Thyroid gland (tissue), 4 donors: ENCODE results near the gene CNDP2. TPM values are rescaled to one million over a fixed set of nuclear protein-coding genes. Genes with fewer than 3 reads are reported as not detected.

Experiments used
- DNase-seq, 2 donors: peaks; one replicate each; pipeline ENCODE4 v3.0.0-alpha.2; 2019
- H3K27ac ChIP-seq, 3 donors: fragments of 200-600 bp; sonication (generic); 1 replicate in 2 of 3; 2 replicates in 1 of 3; pipeline ENCODE4 v1.5.1; 2016 to 2019; ENCODE audit warnings: mild to moderate bottlenecking in 1 of 3, moderate library complexity in 1 of 3
- H3K27me3 ChIP-seq: fragments of 200-600 bp; sonication (generic); one replicate; pipeline ENCODE4 v1.5.1; 2019
- H3K36me3 ChIP-seq, 2 donors: fragments of 200-600 bp; sonication (generic); one replicate each; pipeline ENCODE4 v1.5.1; 2016 to 2019
- H3K4me1 ChIP-seq, 2 donors: fragments of 200-600 bp; sonication (generic); one replicate each; pipeline ENCODE4 v1.5.1; 2017 to 2019
- H3K4me3 ChIP-seq, 3 donors: fragments of 200-600 bp; sonication (generic); replicated peaks in 1 of 3; 1 replicate in 2 of 3; 2 replicates in 1 of 3; pipeline ENCODE4 v1.5.1; 2016; ENCODE audit warnings: mild to moderate bottlenecking in 1 of 3
- H3K9me3 ChIP-seq: fragments of 200-600 bp; sonication (generic); one replicate; pipeline ENCODE4 v1.5.1; 2017
- POLR2A ChIP-seq, 2 donors: fragments of 450-650 bp; IDR thresholded peaks; one replicate each; pipeline ENCODE4 v1.6.1; 2017; ENCODE audit warnings: antibody characterized with exemption in 2 of 2, mild to moderate bottlenecking in 2 of 2, moderate library complexity in 1 of 2
- WGBS, 2 donors: methylation state at CpG; one replicate each; pipeline ENCODE4 v1.1.5; 2017; 5-methylcytosine and 5-hydroxymethylcytosine counted together
- intact Hi-C: fragments of 100-400 bp; cut with DNase I; formaldehyde crosslinking; loops from one replicate; pipeline ENCODE4 v1.15.1; 2023
- total RNA-seq, 4 donors: library from RNA; depleted of rRNA; stranded (reverse); fragments of >200 nt; gene quantifications; one replicate each; pipeline ENCODE4 v1.2.3, GENCODE V29; 2016
- TF ChIP-seq, protein P1 (sequence below), 6 experiments: fragments of 200-600 bp in 3 of 6; fragments of 450-650 bp in 3 of 6; sonication (generic) in 3 of 6; IDR thresholded peaks; one replicate each; pipeline ENCODE4 v1.5.1; 2016 to 2019; ENCODE audit warnings: antibody characterized with exemption in 6 of 6, mild to moderate bottlenecking in 2 of 6, inconsistent platforms in 1 of 6, moderate library complexity in 1 of 6

CNDP2 gene
- total RNA-seq, 4 donors from 2014 or later = 249 to 437 (median 301) TPM

DNA sequence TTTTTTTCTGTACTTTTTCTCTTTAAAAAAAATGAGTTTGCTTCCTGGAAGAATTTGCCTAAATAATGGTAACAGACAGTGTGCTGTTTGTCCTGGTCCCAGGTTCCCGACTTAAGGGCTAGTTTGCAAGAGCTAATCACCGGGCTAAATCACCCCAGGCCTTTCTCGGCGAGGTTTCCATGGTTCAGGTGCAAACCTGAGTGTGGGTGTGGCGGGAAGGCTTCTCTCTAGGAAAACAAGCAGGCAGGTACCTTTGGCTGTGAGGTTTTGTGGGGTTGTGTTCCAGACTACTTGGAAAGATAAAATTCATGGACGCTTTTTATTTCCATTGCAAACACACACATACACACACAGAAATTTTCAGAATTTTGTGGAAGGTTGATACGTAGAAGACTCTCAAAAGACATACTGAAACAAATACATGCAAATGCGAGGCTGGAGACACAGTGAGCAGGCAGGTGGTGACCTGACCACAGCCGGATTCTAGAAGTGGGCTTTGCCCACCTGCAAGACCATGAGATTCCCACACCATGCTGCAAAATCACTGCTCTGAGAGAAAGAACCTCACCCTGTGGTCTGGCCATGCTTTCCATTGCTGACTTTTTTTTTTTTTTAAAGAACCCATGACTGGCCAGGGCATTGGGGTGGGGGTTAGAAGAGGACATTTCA, 39.0 kb downstream of the CNDP2 start:
- H3K27ac ChIP-seq = no peak overlapping the region
- no peaks in the 10 kb centered on the region for H3K4me1 ChIP-seq
- DNase-seq = no peak
- H3K9me3 ChIP-seq = no peaks in the 10 kb centered on the region
- TF ChIP-seq, protein P1, sequence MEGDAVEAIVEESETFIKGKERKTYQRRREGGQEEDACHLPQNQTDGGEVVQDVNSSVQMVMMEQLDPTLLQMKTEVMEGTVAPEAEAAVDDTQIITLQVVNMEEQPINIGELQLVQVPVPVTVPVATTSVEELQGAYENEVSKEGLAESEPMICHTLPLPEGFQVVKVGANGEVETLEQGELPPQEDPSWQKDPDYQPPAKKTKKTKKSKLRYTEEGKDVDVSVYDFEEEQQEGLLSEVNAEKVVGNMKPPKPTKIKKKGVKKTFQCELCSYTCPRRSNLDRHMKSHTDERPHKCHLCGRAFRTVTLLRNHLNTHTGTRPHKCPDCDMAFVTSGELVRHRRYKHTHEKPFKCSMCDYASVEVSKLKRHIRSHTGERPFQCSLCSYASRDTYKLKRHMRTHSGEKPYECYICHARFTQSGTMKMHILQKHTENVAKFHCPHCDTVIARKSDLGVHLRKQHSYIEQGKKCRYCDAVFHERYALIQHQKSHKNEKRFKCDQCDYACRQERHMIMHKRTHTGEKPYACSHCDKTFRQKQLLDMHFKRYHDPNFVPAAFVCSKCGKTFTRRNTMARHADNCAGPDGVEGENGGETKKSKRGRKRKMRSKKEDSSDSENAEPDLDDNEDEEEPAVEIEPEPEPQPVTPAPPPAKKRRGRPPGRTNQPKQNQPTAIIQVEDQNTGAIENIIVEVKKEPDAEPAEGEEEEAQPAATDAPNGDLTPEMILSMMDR (IDR thresholded peaks at IDR 0.05) = no peak
- no peak for TF ChIP-seq POLR2A (IDR thresholded peaks at IDR 0.05)
- 71 to 84% methylated on average over 9 of the region's 9 CpGs for WGBS, 2 donors
- H3K36me3 ChIP-seq = no peaks in the 10 kb centered on the region
- H3K27me3 ChIP-seq = no peaks in the 10 kb centered on the region
- no peak overlapping the region for H3K4me3 ChIP-seq
- intact Hi-C loops = no loop called here

DNA sequence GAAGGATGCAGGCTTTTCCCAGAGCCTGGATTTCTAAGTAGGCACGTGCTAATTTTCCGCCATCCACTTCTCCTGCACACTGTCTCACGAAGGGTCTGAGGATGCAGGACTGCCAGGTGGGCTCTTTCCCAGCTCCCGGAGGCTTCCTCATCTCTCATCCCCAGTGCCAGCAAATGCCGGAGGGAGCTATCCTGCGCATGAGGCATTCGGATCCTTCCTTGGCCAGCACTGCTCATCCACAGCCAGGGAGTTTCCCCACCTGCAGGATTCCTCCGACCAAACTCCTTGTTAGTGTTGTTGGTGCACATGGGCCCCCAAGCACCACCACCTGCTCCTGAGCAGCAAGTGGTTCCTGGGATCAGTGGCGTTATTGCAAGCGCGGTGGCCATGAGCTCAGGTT, 43.1 kb downstream of the CNDP2 start:
- Histone ChIP-seq H3K4me3 (no peak overlapping the region), H3K27me3 (no peaks in the 10 kb centered on the region), H3K27ac (no peak overlapping the region), H3K4me1 (peaks cover 0 to 4% of the 10 kb centered on the region in 2 donors), H3K36me3 (no peaks in the 10 kb centered on the region), H3K9me3 (no peaks in the 10 kb centered on the region)
- no peak for TF ChIP-seq POLR2A (IDR thresholded peaks at IDR 0.05)
- TF ChIP-seq, protein P1 (IDR thresholded peaks at IDR 0.05) = no peak
- WGBS, 2 donors = 93 to 94% methylated on average over 11 of the region's 11 CpGs
- DNase-seq = no peak
- intact Hi-C loops = no loop called here

DNA sequence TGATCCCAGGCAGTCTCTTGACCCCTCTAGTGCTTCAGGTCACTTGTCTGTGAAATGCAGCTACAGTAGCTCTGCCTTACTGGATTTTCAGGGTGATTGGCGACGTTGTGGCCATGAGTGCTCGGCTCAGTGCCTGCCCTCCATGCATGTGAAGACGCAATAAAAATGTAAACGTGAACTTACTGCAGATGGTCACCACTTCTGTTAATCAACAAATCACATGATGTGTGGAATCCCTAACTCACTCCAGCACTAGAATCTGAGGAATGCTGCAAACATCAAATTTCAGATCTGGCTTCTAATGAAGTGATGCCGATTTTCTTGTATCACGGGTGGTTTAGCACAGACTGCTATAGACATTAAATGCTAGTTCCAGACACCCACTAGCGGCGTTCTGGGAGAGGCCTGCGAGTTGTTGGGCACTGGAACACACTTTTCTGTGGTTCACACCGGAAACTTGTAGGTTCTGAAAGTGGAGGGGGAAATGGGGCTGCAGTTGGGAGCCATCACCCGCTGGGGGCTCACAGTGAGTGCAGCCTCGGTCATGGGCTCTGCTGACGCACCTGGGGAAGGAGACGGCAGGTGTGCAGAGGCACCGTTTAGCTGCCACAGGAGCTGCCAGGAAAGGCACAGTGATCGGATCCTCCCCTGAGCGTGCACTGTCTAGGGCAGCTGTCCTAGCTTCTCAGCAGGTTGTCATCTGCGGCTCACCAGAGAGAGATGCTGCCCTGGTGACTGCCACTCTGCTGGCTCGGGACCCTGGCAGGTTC, 44.7 kb downstream of the CNDP2 start:
- no peak overlapping the region for H3K4me3 ChIP-seq
- TF ChIP-seq, protein P1 (IDR thresholded peaks at IDR 0.05) = no peak
- H3K4me1 ChIP-seq = peaks cover 0 to 4% of the 10 kb centered on the region in 2 donors
- H3K27ac ChIP-seq = no peak overlapping the region
- no peaks in the 10 kb centered on the region for H3K9me3 ChIP-seq
- no peaks in the 10 kb centered on the region for H3K36me3 ChIP-seq
- DNase-seq = no peak
- intact Hi-C loops = no loop called here
- 46 to 50% methylated on average over 13 to 15 of the region's 20 CpGs for WGBS, 2 donors
- no peaks in the 10 kb centered on the region for H3K27me3 ChIP-seq

DNA sequence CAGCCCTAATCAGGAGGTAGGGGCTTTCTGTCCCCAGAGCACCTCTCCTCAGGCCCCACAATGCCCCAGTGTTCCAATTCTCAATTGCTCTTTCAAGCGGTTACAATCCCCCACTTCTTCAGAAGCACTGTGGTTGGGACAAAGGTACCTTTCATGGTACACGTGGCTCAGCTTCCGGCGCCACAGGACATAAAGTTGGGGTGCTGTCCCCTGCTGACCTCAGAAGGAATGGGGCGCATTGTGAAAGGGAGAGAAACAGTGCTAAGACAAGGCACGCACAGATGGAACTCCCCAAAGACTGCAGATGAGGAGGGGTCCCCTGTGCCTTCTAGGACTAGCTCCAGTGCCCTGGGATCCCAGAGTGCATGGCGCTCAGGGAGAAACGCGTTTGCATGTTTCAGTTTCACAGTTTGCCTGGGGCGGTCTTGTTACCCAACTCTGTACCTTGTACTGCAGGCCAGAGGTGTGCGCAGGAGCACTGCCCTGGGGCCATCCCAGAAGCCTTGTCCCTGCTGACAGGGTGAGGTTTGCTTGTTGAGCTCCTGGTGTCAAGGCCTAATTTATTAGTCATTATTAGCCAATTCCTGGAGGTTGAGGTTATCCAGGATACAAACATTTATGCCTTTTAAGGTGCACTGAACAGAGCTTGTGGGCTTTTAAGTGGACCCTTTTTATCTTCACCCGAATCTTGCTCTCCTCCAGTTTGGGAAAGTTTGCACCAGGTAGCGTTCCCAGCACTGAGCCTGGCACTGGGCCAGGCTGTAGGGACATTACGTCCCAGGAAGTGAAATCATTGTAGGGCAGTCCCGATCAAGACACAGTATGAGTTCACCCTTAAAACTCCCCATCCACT, 45.8 kb downstream of the CNDP2 start:
- no peak overlapping the region for H3K4me3 ChIP-seq
- no peak for DNase-seq
- peaks cover 2 to 5% of the 10 kb centered on the region in 2 donors for H3K4me1 ChIP-seq
- H3K9me3 ChIP-seq = no peaks in the 10 kb centered on the region
- 82 to 87% methylated on average over 15 of the region's 15 CpGs for WGBS, 2 donors
- no peak overlapping the region for H3K27ac ChIP-seq
- intact Hi-C loops = no loop called here
- no peaks in the 10 kb centered on the region for H3K27me3 ChIP-seq
- no peaks in the 10 kb centered on the region for H3K36me3 ChIP-seq
- TF ChIP-seq, protein P1 (IDR thresholded peaks at IDR 0.05) = no peak
